Uterus (tissue), 2 donors: ENCODE data around the gene DSTN.
A peak's percentile ranks its signal among the peaks of the same experiment; 100 is the strongest.

Experiments used
- POLR2A ChIP-seq, 2 donors: fragments of 450-650 bp; IDR thresholded peaks; one replicate each; pipeline ENCODE4 v1.6.1; 2016; ENCODE audit warnings: antibody characterized with exemption in 2 of 2, mild to moderate bottlenecking in 1 of 2, moderate library complexity in 1 of 2
- TF ChIP-seq, protein P1 (sequence below), 4 experiments: fragments of 200-600 bp in 2 of 4; fragments of 450-650 bp in 2 of 4; sonication (generic) in 2 of 4; IDR thresholded peaks; one replicate each; pipeline ENCODE4 v1.5.1; 2016 to 2019; ENCODE audit warnings: antibody characterized with exemption in 4 of 4, mild to moderate bottlenecking in 2 of 4, moderate library complexity in 1 of 4

DNA sequence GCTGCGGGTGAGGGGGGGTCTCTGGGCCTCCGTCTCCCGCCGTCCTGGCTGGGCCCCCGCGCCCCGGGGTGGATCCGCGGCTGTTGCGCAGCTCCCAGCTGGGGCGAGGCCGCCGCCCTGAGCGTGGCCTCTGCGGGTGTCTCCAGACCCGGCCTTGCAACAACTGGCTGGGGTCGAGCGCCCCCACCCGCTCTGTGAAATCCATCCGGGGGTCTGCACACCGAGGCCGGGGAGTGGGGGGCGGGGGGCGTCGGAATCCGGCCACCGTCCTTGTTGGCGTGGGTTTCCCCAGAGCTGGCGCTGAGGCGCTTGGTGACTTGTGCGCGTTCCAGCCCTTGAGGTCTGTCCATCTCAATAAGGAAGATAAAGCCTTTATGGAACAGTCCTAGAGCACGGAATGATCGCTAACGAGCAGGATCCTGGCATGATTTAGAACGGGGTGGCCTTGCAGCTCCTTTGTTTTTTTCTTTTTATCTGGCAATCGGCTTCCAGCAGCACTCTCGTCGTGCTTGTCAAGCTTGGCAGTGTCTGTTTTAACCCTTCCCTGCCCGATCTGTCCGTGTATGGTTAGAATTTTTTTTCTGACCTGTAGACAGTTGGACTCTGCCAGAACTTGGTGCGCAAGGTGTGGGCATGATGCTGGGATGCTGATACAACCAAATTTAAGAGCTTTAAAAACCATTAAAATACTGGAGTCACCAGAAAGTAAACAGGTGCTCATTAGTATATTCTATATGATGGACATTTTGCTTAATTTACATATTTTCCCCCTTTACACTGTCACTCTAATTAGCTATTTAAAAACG is 675 bp downstream of the DSTN start:
- TF ChIP-seq, protein P1, sequence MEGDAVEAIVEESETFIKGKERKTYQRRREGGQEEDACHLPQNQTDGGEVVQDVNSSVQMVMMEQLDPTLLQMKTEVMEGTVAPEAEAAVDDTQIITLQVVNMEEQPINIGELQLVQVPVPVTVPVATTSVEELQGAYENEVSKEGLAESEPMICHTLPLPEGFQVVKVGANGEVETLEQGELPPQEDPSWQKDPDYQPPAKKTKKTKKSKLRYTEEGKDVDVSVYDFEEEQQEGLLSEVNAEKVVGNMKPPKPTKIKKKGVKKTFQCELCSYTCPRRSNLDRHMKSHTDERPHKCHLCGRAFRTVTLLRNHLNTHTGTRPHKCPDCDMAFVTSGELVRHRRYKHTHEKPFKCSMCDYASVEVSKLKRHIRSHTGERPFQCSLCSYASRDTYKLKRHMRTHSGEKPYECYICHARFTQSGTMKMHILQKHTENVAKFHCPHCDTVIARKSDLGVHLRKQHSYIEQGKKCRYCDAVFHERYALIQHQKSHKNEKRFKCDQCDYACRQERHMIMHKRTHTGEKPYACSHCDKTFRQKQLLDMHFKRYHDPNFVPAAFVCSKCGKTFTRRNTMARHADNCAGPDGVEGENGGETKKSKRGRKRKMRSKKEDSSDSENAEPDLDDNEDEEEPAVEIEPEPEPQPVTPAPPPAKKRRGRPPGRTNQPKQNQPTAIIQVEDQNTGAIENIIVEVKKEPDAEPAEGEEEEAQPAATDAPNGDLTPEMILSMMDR (IDR thresholded peaks at IDR 0.05) = peak in 1 of 4 experiments; percentile 14
- no peak for TF ChIP-seq POLR2A (IDR thresholded peaks at IDR 0.05)
